Neural progenitor cell (in vitro differentiated cells): ENCODE results near the gene PIGO. TPM values are rescaled to one million over a fixed set of nuclear protein-coding genes. Genes with fewer than 3 reads are reported as not detected.

Experiments
- DNase-seq: peaks from one replicate; pipeline ENCODE4 v3.0.0-alpha.2; 2016; ENCODE audit warnings: low spot score
- H2AFZ ChIP-seq: fragments of 200-600 bp; sonication (generic); replicated peaks from 2 replicates; pipeline ENCODE4 v1.6.1; 2016; ENCODE audit warnings: antibody characterized with exemption
- H3F3A ChIP-seq: fragments of 200-600 bp; sonication (generic); 2 replicates; pipeline ENCODE4 v1.6.1; 2016; ENCODE audit warnings: antibody characterized with exemption, low read depth
- H3K27ac ChIP-seq: fragments of 200-600 bp; sonication (generic); 2 replicates; pipeline ENCODE4 v1.5.1; 2016; ENCODE audit warnings: mild to moderate bottlenecking
- H3K27me3 ChIP-seq: fragments of 200-600 bp; sonication (generic); 2 replicates; pipeline ENCODE4 v1.6.1; 2016; ENCODE audit warnings: mild to moderate bottlenecking, moderate library complexity
- H3K36me3 ChIP-seq: fragments of 200-600 bp; sonication (generic); 2 replicates; pipeline ENCODE4 v1.5.1; 2016
- H3K4me1 ChIP-seq: fragments of 200-600 bp; sonication (generic); 2 replicates; pipeline ENCODE4 v1.6.1; 2016; ENCODE audit warnings: mixed run types
- H3K4me2 ChIP-seq: fragments of 200-600 bp; sonication (generic); 2 replicates; pipeline ENCODE4 v1.6.1; 2016
- H3K4me3 ChIP-seq: fragments of 200-600 bp; sonication (generic); 2 replicates; pipeline ENCODE4 v1.5.1; 2016
- H3K79me2 ChIP-seq: fragments of 200-600 bp; sonication (generic); 2 replicates; pipeline ENCODE4 v1.6.1; 2016; ENCODE audit warnings: low read depth
- H3K9ac ChIP-seq: fragments of 200-600 bp; sonication (generic); 2 replicates; pipeline ENCODE4 v1.6.1; 2016
- H3K9me3 ChIP-seq: fragments of 200-600 bp; sonication (generic); 2 replicates; pipeline ENCODE4 v1.5.1; 2016; ENCODE audit warnings: low read depth
- H4K20me1 ChIP-seq: fragments of 200-600 bp; sonication (generic); 2 replicates; pipeline ENCODE4 v1.6.1; 2016; ENCODE audit warnings: low read depth
- H3K27ac Mint-ChIP-seq: 3 replicates; pipeline ENCODE4 v1.8.0; 2021; ENCODE audit warnings: mixed read lengths
- H3K27me3 Mint-ChIP-seq: 2 replicates; pipeline ENCODE4 v1.8.0; 2022; ENCODE audit warnings: low read depth, mild to moderate bottlenecking, inconsistent platforms, moderate library complexity, mixed read lengths; ENCODE audit not compliant: insufficient read depth
- H3K36me3 Mint-ChIP-seq: 3 replicates; pipeline ENCODE4 v1.8.0; 2021; ENCODE audit warnings: mixed read lengths
- H3K4me1 Mint-ChIP-seq: 3 replicates; pipeline ENCODE4 v1.8.0; 2021; ENCODE audit warnings: mixed read lengths
- H3K4me3 Mint-ChIP-seq: 3 replicates; pipeline ENCODE4 v1.8.0; 2021; ENCODE audit warnings: mild to moderate bottlenecking, moderate library complexity, mixed read lengths
- H3K9me3 Mint-ChIP-seq: 3 replicates; pipeline ENCODE4 v1.8.0; 2020; ENCODE audit warnings: mixed read lengths
- CTCF ChIP-seq: fragments of 200-600 bp; sonication (generic); IDR thresholded peaks from 2 replicates; pipeline ENCODE4 v1.5.1; 2017; ENCODE audit warnings: antibody characterized with exemption, mild to moderate bottlenecking
- EZH2 ChIP-seq: fragments of 200-600 bp; sonication (generic); IDR thresholded peaks from 2 replicates; pipeline ENCODE4 v1.6.1; 2017; ENCODE audit warnings: antibody characterized with exemption, mild to moderate bottlenecking, moderate library complexity
- EZH2phosphoT487 ChIP-seq: fragments of 200-600 bp; sonication (generic); IDR thresholded peaks from 2 replicates; pipeline ENCODE4 v1.6.1; 2017; ENCODE audit warnings: antibody characterized with exemption
- total RNA-seq: library from RNA; depleted of rRNA; stranded (reverse); fragments of >200 nt; gene quantifications from 2 replicates; pipeline ENCODE4 v1.2.3, GENCODE V29; 2015; ENCODE audit warnings: low replicate concordance

Gene PIGO
- total RNA-seq, 1 donor from 2014 or later, result 12.3 TPM

GRCh38 chr9:35108461-35108860, 12.1 kb upstream of the PIGO start:
- Histone ChIP-seq H3K27ac (no peak overlapping the region), H3F3A (peaks cover 17% of the 10 kb centered on the region), H3K36me3 (no peaks in the 10 kb centered on the region), H3K9ac (no peak overlapping the region), H3K4me3 (no peak overlapping the region), H3K4me1 (peaks cover 29% of the 10 kb centered on the region), H3K9me3 (no peaks in the 10 kb centered on the region), H3K4me2 (no peak overlapping the region), H2AFZ (no peak overlapping the region), H3K27me3 (no peaks in the 10 kb centered on the region), H4K20me1 (peaks cover 23% of the 10 kb centered on the region), H3K79me2 (peaks cover 22% of the 10 kb centered on the region)
- H3K9me3 Mint-ChIP-seq, result no peaks in the 10 kb centered on the region
- no peak for TF ChIP-seq CTCF
- no peak for TF ChIP-seq EZH2phosphoT487
- TF ChIP-seq EZH2, result no peak
- H3K27ac Mint-ChIP-seq, result no peak overlapping the region
- H3K4me3 Mint-ChIP-seq, result no peak overlapping the region
- no peak for DNase-seq
- peaks cover 9% of the 10 kb centered on the region for H3K27me3 Mint-ChIP-seq
- peaks cover 64% of the 10 kb centered on the region for H3K4me1 Mint-ChIP-seq
- H3K36me3 Mint-ChIP-seq, result peaks cover 23% of the 10 kb centered on the region

GRCh38 chr9:35107297-35108290, 11.2 kb upstream of the PIGO start:
- Histone ChIP-seq H3K27me3 (no peaks in the 10 kb centered on the region), H3K36me3 (no peaks in the 10 kb centered on the region), H3K79me2 (peaks cover 18% of the 10 kb centered on the region), H3K4me3 (no peak overlapping the region), H3K4me2 (no peak overlapping the region), H3K9me3 (no peaks in the 10 kb centered on the region), H3K27ac (no peak overlapping the region), H3F3A (peaks cover 21% of the 10 kb centered on the region), H4K20me1 (peaks cover 23% of the 10 kb centered on the region), H3K9ac (no peak overlapping the region), H2AFZ (no peak overlapping the region), H3K4me1 (peaks cover 23% of the 10 kb centered on the region)
- TF ChIP-seq CTCF (no peak), EZH2phosphoT487 (no peak), EZH2 (no peak)
- Mint-ChIP-seq H3K4me1 (peaks cover 66% of the 10 kb centered on the region), H3K27me3 (peaks cover 14% of the 10 kb centered on the region), H3K4me3 (no peak overlapping the region), H3K36me3 (peaks cover 24% of the 10 kb centered on the region), H3K9me3 (no peaks in the 10 kb centered on the region), H3K27ac (no peak overlapping the region)
- DNase-seq, result no peak

- Histone ChIP-seq H3K27ac (no peak overlapping the region), H4K20me1 (peaks cover 23% of the 10 kb centered on the region), H3F3A (peaks cover 17% of the 10 kb centered on the region), H3K9ac (no peak overlapping the region), H3K79me2 (peaks cover 27% of the 10 kb centered on the region), H2AFZ (no peak overlapping the region), H3K27me3 (no peaks in the 10 kb centered on the region), H3K36me3 (no peaks in the 10 kb centered on the region), H3K9me3 (no peaks in the 10 kb centered on the region), H3K4me3 (no peak overlapping the region), H3K4me2 (no peak overlapping the region), H3K4me1 (peaks cover 21% of the 10 kb centered on the region)
- Mint-ChIP-seq H3K27ac (peak overlapping the region; percentile 87), H3K36me3 (peaks cover 24% of the 10 kb centered on the region), H3K27me3 (peaks cover 14% of the 10 kb centered on the region), H3K4me3 (no peak overlapping the region), H3K9me3 (no peaks in the 10 kb centered on the region), H3K4me1 (peaks cover 63% of the 10 kb centered on the region)
- no peak for TF ChIP-seq EZH2phosphoT487
- TF ChIP-seq CTCF, result no peak
- no peak for TF ChIP-seq EZH2
- no peak for DNase-seq
Measured at GRCh38 chr9:35106343-35106730, 9.9 kb upstream of the PIGO start.
